ENCODE data around the gene PAAF1.

PAAF1 gene

GRCh38 chr11:73980001-73980961 lies 103.5 kb downstream of the PAAF1 start:
- TF ChIP-seq FOXM1 (IDR thresholded peaks at IDR 0.05; ENCODE audit: borderline replicate concordance, low read depth) (no peak), USF1 (IDR thresholded peaks at IDR 0.05) (no peak), MAX (IDR thresholded peaks at IDR 0.05) (peak; percentile 26; the same call in 1 of the 2 replicates), YY1 (IDR thresholded peaks at IDR 0.05; ENCODE audit: low read depth) (no peak), TEAD4 (IDR thresholded peaks at IDR 0.05) (no peak)
